Renal cortex interstitium (tissue), 11 donors: ENCODE results near the gene RCVRN. TPM values are rescaled to one million over a fixed set of nuclear protein-coding genes. Genes with fewer than 3 reads are reported as not detected.

ENCODE experiments used
- DNase-seq, 11 donors: peaks; one replicate each; pipeline ENCODE4 v3.0.0-alpha.2; 2013; ENCODE audit warnings: low read depth in 9 of 11, low spot score in 4 of 11; ENCODE audit errors: extremely low read depth in 1 of 11
- polyA plus RNA-seq, 3 donors: library from polyadenylated mRNA; unstranded; fragments of 120-200 nt; gene quantifications; one replicate each; pipeline ENCODE4 v1.2.1, GENCODE V29; 2013; ENCODE audit not compliant: insufficient read length in 3 of 3

Gene RCVRN
- polyA plus RNA-seq, 3 donors, result 0.08 to 0.13 (median 0.09) TPM

DNA sequence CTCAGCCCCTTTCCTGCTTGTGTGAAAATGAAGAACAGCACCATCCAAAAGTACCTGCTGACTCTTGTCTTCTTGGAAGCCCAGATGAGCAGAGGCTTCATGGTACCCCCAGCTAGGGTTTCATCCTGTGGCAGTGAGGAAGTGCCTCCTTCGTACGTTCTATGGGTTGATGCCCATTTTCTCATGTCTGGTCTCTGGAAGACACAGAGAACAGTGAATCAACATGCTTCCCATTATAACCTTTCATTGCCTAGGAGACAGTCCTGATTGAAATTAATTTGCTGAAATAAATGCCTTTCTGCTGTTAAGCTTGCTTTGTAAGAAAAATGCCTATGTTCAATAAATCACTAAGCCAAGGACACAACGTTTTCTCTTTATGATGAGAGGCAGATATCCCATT is 36.5 kb downstream of the RCVRN start:
- no peak for DNase-seq

DNA sequence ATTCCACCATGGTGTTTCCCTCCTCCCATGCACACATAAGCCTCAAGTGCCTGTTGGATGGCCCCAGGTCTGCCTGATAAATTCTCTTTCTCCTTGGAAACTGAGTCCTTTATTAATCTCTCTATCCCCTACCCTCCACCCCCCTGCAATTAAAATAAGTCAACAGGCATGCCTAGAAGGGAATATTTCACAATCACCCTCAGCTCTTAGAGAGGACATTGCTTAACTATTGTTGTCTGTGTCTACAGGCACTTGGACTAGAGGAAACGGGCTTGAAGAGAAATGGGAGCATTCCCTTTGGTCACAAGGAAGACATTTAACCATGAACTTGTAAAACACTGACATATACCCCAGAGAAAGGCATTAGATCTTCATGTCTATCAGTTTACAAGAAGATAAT is 39.5 kb downstream of the RCVRN start:
- no peak for DNase-seq

DNA sequence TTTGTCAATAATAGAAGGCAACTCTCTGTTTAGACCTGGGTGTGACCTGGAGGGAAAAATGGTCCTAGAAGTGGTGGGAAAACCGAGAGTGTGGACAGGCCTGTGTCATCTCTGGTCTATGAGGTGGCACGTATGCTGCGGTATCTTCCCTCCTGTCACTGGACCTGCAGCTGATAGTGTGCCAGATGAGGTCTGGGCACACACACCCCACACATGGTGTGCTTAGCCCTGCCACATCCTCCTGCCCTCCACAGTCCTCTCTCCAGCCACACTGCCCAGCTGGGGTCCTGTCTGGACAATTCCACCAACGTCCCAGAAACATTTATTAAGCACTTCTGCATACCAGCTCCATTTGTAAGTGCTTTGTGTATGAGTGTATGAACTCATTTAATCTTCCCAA is 42.1 kb downstream of the RCVRN start:
- no peak for DNase-seq

DNA sequence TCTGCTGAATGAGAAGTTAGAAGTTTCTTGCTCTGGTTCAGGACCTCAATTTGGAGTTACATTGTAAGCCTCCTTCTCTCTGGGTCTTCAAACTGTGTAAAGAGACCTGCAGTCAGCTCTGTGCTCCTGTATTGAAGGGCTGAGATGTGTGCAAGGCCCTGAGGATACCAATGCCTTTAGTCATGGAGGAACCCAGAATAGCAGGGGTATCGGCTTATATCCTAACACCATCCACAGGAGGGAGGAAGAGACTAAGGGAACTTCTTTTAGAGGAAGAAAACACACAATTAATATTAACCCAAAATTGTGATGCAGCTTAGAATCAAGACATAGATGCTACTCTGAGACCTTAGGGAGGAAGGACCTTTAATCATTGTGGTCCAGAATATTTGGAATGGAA is 42.9 kb downstream of the RCVRN start:
- no peak for DNase-seq

DNA sequence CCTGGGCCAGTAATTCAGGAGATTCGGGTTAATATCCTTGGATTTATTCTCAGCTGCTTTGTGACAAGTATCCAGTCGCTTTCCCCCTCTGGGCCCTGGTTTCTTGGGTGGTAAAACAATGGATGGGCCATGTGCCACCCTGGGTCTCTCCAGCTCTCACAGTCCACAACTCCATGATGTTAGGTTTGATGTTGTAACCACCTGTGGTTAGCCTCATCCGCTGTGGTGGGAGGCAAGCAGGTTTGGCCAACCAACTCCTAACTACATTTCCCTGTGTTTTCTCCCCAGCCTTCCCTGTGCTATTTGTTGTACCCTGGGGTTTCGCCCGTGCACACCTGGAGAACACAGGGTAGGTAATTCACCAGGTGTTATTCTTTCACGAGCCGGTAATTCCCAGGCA is 44.2 kb downstream of the RCVRN start:
- no peak for DNase-seq

DNA sequence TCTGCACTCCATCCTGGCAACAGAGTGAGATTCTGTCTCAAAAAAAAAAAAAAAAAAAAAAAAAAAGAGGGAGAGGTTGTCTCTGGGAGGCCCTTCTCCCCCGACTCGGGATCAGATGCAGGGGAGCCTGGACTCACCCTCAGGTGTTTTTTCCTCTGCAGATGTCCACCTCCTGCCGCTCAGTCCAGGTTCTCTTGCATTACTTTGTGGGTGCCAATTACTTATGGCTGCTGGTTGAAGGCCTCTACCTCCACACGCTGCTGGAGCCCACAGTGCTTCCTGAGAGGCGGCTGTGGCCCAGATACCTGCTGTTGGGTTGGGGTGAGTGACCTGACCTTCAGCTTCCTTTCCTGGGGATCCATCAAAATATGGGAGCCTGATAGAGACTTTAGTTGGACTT is 45.3 kb downstream of the RCVRN start:
- no peak for DNase-seq

DNA sequence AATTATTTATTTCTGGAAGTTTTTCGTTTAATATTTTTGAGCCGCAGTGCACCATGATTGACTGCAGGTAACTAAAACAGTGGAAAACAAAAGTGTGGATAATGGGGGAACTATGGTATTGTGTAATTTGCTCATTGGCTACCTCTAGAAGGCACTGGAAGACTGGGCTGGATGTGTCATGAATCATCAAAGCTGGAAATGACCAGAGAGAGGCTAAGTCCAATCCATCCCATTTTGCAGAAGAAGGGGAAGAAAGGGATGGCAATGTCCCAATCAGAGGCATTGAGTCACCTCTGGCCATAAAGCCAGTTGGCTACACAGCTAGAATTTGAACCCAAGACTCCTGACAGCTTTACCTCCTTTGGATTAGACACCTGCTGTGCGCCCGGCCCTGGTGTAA is 50.0 kb downstream of the RCVRN start:
- no peak for DNase-seq

DNA sequence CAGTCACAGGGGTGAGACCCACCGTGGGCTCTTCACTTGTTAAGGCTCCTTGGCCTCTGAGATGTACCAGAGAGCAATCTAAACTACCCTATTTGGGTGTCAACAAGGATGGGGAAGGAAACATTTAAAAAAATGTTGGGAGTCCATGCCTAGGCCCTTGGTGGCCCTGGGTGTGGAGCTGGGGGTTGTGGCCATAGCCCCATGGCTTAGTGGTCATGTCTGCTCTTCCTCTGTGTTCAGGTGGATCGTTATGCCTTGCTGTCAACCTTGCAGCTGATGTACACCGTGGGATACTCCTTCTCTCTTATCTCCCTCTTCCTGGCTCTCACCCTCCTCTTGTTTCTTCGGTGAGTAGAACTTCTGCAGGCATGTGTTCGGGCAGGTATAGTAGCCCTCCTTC is 50.8 kb downstream of the RCVRN start:
- no peak for DNase-seq

DNA sequence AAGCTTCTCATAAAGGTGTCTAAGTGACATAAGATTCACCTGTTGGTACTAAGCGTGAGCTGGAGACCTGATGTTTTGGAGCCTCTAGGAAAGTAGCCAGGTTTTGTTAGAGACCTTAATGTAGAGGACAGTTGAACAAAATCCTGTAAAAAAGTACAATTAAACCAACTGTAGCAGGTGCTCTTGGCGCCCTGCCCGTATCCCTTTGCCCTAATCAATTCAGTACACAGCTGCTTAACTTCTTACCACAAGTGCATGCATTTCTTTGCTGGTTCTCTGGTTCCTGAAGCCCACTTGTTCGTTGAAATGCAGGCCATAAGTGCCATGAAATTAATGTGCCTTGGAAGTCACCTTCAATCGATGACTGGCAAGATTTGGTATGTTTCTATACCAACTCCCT is 54.9 kb downstream of the RCVRN start:
- DNase-seq, result no peak

Other genes starting within 250 kb of the RCVRN start
- not detected for gene DHRS7C, start 113.7 kb downstream of the RCVRN start, polyA plus RNA-seq
- not detected for gene GSG1L2, start 83.2 kb downstream of the RCVRN start, polyA plus RNA-seq
- gene GLP2R, start 79.3 kb downstream of the RCVRN start, polyA plus RNA-seq, result under 1 TPM in 1 of 3 donors, not detected in 2; 0.06 TPM